DMS 273 treated with DMSO at 0.1 percent for 48 hours (cell line): Measurements from ENCODE around the gene EMC8.
"Not testable (repeated sequence)": the region's sequence is repeated elsewhere in the genome, so short reads cannot be mapped to it uniquely, and the experiment has no call there.

Source experiments
- DNase-seq: peaks from one replicate; lab custom pipeline; 2025; lab: John Stamatoyannopoulos, UW

EMC8 gene

DNA sequence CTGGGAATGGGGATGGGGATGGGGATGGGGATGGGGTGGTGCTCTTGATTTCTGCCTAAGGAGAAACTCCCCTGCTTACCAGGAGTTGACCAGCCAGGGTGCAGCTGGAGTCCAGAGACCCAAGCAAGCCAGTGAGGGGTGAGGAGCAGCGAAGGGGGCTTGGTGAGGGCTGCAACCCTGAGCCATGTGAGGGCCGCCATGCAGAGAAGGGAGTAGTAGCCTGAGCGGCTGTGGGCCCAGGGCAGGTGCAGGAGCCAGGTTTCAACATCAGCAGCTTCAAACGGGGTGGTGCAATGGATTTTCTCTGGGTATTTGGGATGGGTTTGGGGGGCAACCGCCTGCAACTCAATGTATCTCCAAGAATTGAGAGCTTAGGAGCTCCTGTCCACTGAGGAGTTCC, 35.4 kb upstream of the EMC8 start:
- DNase-seq: no peak

DNA sequence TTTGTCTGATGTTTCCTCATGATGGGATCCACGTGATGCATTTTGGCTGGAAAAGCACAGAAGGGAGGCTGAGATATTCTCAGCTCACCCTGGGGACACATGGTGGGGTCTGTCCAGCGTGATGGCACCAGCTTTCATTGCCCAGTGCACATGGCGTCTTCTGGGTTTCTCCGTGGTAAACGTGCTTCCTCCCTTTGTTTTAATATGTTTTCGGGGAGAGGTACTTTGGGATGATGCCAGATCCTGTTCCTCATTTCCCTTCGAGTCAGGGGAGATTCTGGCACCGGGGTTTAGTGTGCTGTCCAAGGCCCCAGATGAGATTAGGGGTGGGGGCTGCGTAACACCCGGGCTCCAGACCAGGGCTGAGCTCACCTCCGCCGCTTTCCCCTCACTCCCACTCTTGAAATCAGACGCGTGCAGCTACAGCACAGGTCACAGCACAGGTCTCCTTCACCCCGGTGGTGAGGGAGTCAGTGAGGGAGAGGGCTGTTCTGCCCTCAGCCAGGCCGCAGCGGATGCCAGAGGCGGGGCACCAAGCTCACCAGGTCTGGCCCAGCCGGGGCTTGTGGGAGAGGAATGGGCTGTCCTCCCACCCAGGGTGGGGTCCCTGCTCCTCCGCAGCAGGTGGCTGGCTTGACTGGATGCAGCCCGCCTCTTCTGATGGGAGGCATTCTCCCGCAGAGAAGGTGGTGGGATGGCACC, 34.0 kb upstream of the EMC8 start:
- no peak for DNase-seq

DNA sequence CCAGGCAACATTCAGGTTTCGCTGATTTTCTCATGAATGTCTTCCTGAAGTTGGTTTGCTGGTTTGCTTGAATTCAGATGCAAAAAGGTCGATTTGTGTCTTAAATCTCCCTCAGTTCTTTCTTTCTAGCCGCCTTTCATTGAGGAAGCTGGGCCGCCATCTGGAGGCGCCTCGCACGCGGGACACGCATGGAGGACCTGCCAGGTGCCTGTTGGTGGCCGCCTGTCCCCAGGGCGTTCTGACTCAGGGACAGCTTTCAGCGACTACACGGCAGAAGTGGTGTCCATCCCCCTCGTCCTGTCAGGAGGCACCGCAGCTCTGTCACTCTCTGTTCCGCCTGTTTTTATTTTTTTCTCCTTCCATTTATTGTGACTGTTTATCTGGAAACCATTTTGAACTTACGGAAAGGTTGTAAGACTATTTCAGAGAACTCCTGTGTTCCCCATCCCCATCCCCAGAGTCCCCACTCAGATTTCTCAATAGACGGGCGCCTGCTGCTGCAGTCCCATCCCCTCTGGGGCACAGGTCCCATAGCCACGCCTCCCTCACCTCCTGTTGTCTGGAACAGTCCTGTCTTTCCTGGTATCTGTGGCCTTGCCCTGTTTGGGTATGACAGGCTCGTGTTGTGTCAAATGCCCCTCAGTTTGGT, 33.4 kb upstream of the EMC8 start:
- no peak for DNase-seq

DNA sequence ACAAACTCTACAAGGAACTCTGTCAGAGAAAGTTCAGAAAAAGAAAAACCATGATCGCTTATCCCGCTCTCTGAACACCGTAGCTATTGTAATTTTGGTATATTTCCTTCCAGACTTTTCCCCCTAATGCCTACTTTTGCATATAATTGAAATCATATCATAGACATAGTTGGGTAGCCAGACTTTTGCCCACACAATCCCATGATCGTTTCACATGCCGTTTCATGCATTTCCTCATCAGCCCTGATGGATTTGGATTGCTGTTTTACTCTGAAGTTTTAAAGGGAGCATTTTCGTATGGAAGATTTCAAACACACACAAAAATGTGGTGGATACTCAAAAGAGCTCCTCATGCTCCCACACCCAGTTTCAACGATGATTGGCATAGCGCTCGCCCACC, 31.5 kb upstream of the EMC8 start:
- no peak for DNase-seq

DNA sequence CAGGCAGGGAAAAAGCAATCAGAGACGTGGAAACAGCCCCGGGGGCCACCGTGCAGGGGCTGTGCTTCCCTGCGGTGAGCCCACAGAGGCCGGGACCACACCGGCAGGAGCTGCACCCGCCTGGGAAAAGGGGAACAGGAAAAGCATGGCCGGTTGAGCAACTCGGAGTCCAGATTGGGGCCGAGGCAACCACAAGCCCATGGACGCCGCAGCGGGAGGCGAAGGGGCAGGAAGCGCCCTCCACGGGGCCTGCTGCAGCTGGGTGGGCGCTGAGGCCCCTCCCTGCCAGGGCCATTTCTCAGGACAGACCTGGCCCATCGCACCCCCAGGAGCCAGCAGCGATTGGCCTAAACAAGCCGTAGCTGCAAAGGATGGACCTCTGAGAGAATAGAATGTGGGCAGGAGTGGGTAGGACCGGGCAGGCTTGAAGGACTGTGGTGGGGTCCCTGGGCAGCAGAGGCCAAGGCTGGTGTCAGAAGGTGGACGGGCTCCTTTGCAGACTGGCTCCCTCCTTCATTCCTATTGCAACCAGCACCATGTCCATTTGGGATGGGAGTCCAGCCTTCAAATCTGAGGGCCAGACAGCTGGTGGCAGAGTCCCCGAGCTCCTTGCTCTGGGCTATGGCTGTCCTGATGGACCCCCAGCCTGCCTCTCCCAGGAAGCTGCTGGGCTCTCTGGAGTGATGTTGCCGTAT, 30.6 kb upstream of the EMC8 start:
- no peak for DNase-seq

DNA sequence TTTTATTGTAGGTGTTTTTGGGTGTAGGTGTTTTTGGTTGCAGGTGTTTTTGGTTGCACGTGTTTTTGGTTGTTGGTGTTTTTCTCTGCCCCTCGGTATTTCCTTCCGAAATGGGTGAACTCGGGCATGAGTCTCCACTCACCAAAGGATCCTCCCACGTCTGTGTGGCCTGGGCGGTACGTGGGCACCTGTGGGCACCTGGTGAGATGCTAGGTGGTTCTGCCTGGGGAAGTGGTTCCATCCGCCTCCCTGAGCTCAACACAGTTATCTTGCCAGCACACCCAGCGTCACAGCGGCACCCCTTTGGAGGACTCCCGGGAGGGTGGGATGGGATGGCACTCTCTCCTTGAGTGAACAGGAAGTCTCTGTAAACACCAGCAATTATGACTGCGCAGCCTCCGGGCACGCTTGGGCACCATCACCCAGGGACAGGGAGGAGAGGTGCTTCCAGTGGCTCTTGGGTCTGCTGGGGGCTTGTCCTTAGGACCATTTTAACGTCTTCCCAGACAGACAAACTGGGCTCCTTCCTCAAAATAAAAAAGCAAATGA, 29.9 kb upstream of the EMC8 start:
- no peak for DNase-seq

DNA sequence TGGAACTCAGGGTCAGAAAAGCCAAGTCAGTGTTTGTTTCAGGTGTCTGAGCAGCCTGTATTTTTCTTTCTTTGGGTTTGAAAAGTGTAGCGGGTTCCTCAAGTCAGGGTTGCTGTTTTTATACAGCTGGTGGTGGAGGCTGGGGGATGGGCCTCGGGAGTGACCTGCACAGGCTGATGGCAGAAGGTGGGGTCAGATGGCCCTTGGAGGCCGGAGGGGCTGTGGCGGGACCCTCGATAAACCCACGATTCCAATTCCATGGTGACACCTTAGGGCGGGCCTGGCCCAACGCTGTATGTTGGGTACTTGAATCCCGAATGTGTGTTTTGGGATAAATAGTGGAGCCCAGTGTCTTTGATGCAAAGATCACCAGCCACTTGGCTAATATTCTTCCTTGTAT, 28.8 kb upstream of the EMC8 start:
- DNase-seq: no peak

DNA sequence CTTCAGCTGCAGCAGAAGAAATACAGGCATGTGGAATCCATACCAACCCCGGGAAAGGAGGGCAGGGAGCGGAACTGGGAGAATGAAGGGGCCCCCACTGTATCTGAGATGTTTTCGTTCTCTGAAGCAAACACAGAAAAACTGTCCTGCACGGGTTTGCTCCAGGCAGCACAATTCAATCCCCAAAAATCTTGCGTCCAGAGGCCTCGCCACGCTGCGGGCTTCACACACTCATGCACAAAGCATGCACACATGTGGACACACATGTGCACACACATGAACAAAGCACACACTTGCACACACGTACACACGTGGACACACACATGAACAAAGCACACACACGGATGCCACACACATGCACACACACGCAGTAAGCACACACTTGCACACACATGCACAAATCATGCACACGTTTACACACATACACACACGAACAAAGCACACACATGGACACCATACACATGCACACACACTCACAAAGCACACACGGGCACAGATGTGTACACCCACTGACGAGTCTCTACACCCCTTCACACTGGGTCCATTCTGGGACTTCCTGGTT, 27.4 kb upstream of the EMC8 start:
- no peak for DNase-seq

DNA sequence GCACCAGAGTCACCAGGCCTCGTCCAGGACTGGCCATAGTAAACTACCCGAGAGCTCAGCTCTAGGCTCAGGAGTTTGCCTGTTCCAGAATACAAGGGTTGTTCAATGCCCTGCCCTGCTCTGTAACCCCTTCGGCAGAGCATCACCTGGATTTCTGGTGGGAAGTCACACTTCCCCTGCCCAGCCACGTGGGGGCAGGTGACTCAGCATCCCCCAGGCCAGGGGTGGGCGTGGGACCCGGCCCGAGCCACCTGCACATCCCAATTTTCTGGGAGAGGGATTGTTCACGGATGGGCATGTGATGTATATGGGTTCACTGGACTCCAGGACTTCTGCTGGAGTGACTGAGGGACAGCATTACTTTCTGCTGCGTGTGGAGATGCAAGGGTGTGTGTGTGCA, 26.0 kb upstream of the EMC8 start:
- no peak for DNase-seq

DNA sequence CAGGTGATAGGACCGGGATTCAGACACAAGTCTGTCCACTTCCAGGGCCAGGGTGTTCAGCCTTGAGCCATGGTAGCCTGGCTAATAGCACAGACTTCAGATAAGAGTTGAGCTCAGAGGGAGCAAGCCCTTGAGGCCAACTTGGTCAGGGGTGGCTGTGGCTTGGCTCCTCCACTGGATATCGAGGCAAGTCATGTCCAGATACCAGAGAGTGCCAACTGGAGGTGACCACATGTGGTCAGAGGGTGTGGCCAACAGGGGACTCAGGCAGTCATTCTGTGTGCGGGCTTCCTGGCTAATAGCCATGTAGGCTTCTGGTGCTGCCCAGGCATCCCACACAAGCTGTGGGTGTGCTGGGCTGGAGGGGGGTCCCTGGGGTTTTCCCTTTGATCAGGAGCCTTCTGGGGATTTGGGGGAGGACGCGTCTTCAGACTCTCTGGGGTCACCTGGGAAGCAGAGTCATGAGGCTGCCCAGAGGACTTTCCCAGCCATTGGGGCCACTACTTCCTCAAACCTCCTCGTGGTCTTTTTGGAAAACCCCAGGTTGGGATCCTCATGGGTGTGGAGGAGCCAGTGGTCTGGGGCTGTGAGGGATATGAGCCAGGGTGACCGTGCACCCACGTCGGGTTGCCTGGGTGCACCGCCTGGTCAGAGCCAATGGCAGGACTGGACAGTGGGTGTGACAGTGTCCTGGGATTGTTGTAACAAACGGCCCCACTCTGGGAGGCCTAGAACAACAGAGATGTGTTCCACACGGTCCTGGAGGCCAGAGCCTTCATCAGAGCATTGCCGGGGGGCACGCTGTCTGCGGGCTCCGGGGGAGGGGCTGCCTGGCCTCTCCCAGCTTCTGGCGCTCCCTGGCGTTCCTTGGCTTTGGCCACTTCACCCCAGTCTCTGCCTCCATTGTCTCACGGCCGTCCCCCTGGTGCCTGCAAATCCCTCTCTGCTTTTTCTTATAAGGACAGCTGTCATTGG, 25.1 kb upstream of the EMC8 start:
- DNase-seq: no peak

DNA sequence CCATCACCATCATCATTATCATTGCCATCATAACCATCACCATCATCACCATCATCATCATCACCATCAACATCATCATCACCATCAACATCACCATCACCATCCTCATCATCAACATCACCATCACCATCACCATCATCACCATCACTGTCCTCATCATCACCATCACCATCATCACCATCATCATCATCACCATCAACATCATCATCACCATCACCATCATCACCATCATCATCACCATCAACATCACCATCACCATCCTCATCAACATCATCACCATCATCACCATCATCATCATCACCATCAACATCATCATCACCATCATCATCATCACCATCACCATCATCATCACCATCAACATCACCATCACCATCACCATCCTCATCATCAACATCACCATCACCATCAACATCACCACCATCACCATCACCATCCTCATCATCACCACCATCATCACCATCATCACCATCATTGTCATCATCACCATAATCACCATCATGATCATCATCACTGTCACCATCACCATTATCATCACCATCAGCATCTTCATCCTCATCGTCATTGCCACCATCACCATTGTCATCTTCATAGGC, 24.1 kb upstream of the EMC8 start:
- no peak for DNase-seq

DNA sequence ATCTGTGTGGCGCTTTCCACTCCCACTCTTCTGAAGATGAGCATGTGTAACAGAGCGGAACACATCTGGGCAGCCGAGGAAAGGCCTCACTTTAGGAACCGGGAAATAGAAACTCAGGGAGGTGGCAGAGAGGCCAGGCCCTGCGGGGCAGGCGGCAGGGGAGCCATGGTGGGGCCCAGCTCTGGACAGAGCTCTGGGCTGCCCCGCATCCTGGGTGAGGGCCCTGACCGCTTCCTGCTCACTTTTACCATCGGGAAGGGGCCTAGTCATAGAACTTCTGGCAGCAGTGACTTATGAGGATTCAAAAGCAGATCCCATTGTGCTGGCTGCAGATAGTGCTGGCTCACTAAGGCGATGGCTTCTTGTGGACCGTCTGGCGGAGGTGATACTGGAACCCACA, 22.8 kb upstream of the EMC8 start:
- DNase-seq: no peak

DNA sequence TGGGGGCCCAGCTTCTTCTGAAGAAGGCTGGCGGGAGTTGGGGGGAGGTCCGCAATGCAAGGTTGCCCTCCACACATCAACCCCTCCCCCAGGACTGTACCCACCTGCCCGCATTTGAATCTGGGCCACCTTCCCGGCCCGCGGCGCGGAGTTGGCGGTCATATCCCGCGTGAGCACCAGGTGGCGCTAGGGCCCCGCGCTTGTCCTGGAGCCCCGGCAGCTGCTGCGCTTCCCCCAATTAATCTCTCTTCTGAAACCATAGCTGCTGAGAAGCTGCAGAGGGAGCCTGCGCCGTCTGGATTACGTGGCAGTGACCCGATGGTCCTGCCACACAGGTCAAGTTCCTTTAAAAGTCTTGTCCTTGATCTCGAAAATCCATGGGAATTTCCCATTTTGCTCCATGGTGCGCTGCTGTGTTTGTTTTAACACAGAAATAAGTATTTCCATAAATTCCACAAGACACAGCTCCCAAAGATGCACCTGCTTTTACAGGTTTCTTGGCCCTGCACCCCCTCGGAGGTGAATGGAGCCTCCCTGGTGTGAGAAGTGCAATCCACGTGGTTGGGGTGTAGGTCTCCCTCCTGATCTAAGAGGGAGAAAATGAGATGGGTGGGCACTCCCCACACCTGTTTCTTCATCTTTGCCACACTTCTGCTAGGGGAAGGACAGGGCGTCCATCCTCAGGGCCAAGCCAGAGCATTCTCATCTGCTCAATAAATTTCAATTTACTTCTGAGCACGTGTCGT, 22.2 kb upstream of the EMC8 start:
- DNase-seq: peak; percentile 18

DNA sequence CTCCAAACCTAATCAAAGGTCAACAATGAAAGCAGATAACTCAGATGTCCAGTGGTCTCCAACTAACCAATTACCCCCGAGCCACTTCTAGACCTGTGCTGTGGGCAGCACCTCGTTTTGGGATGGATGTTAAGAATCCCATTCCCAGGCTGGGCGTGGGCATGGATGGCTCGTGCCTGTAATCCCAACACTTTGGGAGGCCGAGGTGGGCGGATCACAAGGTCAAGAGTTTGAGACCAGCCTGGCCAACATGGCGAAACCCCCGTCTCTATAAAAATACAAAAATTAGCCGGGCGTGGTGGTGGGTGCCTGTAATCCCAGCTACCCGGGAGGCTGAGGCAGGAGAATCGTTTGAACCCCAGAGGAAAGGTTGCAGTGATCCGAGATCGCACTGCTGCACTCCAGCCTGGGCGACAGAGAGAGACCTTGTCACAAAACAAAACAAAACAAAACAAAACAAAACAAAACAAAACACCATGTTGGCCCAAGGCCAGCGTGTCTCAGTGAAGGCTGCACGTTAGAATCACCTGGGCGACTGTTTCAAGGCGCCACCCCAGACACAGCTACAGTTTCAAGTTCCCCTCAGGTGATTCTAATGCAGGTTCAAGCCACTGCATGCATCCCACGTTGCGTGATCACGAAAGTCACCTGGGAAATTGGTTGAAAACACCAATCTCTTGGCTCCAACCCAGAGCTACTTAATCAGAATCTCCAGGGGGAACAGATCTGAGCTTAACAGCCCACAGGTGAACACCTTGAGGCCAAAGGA, 21.4 kb upstream of the EMC8 start:
- DNase-seq: no peak

DNA sequence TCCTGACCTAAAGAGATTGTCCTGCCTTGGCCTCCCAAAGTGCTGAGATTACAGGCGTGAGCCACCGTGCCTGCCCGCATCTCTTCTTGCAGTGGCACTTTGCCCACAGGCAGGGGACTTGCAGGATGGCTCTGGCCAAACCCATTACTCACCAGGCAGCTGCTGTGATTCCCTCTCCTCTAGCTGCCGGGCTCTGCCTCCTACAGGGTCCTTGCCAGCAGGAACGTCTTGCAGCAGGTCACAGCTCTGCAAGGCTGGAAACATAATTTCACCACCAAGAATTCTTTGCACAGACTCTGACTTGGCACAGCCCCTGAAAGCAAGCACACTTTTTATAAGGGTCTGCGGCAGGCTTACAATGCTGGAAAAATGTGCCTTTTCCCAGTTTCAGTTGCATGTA, 20.4 kb upstream of the EMC8 start:
- no peak for DNase-seq

DNA sequence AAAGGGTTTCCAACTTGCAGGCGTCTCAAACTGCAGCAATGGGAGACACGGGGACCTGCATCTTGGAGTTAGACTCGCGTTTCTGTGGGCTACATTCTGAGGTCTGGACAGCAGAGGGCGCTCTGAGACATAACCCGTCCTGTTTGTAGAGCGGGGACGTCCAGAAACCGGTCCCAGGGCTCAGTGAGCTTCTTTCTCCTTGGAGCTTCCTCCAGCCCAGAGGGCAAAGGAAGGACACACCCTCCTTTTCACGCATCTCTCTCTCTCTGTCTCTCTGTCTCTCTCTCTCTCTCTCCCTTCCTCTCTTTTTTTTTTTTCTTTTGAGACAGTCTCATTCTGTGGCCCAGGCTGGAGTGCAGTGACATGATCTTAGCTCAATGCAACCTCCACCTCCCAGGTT, 19.9 kb upstream of the EMC8 start:
- peak; percentile 52 for DNase-seq

DNA sequence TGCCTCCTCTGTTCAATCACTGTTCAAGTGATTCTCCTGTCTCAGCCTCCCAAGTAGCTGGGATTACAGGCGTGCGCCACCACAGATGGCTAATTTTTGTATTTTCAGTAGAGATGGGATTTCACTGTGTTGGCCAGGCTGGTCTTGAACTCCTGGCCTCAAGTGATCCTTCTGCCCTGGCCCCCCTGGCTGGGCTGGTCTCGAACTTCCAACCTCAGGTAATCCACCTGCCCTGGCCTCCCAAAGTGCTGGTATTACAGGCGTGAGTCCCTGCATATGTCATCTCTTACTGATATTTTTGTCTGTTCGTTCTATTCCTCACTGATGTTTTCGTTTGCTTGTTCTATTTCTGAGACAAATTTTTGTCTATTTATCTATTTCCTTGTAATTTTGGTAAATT, 17.9 kb upstream of the EMC8 start:
- not testable (repeated sequence) for DNase-seq

DNA sequence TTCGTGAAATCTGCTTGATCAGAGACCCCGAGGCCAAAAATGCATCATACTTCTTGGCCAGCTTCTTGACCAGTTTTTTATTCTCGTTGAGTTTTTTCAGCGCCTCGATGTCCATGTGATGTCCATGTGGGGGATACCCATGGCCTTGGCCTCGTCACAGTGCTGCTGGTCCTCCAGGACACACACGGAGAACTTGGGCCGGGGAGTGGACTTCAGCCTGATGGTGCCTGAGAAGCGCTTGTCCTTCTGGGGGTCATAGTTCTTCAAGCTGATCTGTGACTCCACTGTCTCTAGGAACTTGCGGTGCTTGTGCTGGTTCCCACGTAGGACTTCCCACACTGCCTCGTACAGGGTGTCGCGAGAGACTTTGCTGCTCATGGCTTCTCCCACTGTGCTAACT, 16.8 kb upstream of the EMC8 start:
- no peak for DNase-seq

DNA sequence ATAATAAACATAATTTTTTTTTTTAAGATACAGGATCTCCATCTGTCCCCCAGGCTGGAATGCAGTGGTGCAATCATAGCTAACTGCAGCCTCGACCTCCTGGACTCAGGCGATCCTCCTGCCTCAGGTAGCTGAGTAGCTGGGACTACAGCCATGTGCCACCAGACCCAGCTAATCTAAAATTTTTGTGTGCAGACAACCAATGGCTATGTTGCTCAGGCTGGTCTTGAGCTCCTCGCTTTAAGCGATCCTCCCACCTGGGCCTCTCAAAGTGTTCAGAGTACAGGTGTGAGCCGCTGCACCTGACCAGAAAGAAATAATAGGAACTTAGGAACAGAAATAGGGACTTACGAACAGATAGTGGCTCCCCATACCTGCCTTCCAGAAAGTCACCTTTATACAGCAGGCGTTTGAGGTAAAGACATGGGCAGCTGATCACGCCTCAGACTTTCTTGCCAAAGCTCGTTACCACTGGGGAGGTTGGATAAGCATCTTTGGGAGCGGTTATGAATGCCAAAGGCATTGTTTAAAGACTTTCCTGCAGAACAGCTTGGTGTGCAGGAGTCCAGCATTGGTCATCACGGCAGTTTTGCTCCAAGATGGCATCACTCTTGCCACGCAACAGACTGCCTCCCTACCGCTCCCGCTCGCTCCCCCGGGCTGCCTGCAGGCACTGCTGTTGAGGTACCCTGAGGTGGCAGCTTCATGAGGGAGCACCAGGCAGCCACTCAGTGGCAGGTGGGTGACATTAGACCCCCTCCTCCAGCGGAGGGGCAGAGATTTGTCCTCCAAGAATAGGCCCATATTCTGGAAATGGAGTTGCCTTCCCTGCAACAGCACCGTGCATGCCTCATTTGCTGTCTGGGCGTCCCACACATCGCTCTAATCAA, 13.7 kb upstream of the EMC8 start:
- DNase-seq: no peak
